Measurements from ENCODE around the gene OGA.
A peak's percentile ranks its signal among the peaks of the same experiment; 100 is the strongest.

The OGA gene

GRCh38 chr10:101774589-101775272, 43.5 kb downstream of the OGA start:
- Histone ChIP-seq H3K36me3 (ENCODE audit: control insufficient read depth in 2 of 2, insufficient read depth in 1 of 2, low read length in 2 of 2) (no peaks in the 10 kb centered on the region), H3K4me1 (ENCODE audit: control insufficient read depth, insufficient read depth, low read length) (peaks cover 5% of the 10 kb centered on the region), H3K9me3 (ENCODE audit: control insufficient read depth, insufficient read depth, low read depth, low read length) (no peaks in the 10 kb centered on the region), H3K27ac (ENCODE audit: extremely low read depth, low read depth, low read length) (no peak overlapping the region), H3K4me3 (ENCODE audit: low read depth, low read length) (no peak overlapping the region)
- CTCF ChIA-PET, result interaction anchor here (0.6 to 1.0 kb wide), 4 partner anchors 10 to 479 kb away, joined by 3 to 9 read pairs (median 4); no protein-coding TSS in a partner anchor
- POLR2A ChIA-PET, result interaction anchor here (0.6 kb wide), 1 partner anchor 1783 kb away, joined by 4 read pairs; no protein-coding TSS in a partner anchor
- peak; percentile 37; the same call in 1 of the 2 replicates for TF ChIP-seq SCRT1 (tag by site-specific recombination; IDR thresholded peaks at IDR 0.05; ENCODE audit: borderline replicate concordance)
- TF ChIP-seq ZNF114 (tag by site-specific recombination; IDR thresholded peaks at IDR 0.05), result no peak
- no peak for TF ChIP-seq ATF2 (tag by site-specific recombination; IDR thresholded peaks at IDR 0.05; ENCODE audit: low read depth)
- TF ChIP-seq ZNF660 (tag by site-specific recombination; IDR thresholded peaks at IDR 0.05), result no peak
- TF ChIP-seq EGR2 (tag by site-specific recombination; IDR thresholded peaks at IDR 0.05; ENCODE audit: low read depth), result no peak
- no peak for TF ChIP-seq REPIN1 (tag by site-specific recombination; IDR thresholded peaks at IDR 0.05; ENCODE audit: low read depth)
- no peak for TF ChIP-seq ZNF335 (tag by site-specific recombination; conservative IDR thresholded peaks at IDR 0.05)
- TF ChIP-seq ZNF169 (tag by site-specific recombination; IDR thresholded peaks at IDR 0.05), result no peak
- TF ChIP-seq ZSCAN23 (tag by site-specific recombination; IDR thresholded peaks at IDR 0.05), result no peak
- TF ChIP-seq ZNF600 (tag by site-specific recombination; IDR thresholded peaks at IDR 0.05), result peak; percentile 54; the same call in 1 of the 2 replicates
- no peak for TF ChIP-seq ZNF530 (tag by site-specific recombination; IDR thresholded peaks at IDR 0.05; ENCODE audit: low read depth)
- peak; percentile 66 for TF ChIP-seq SCRT2 (tag by site-specific recombination; IDR thresholded peaks at IDR 0.05)

GRCh38 chr10:101773923-101774588, 44.2 kb downstream of the OGA start:
- ChIA-PET POLR2A (interaction anchor here (0.6 to 0.7 kb wide), 2 partner anchors 44 to 1782 kb away, joined by 4 read pairs; partner anchors contain the start of gene OGA), CTCF (interaction anchor here (0.6 to 1.4 kb wide), 5 partner anchors 11 to 479 kb away, joined by 3 to 8 read pairs (median 4); no protein-coding TSS in a partner anchor)
- Histone ChIP-seq H3K36me3 (ENCODE audit: control insufficient read depth in 2 of 2, insufficient read depth in 1 of 2, low read length in 2 of 2) (no peaks in the 10 kb centered on the region), H3K4me3 (ENCODE audit: low read depth, low read length) (no peak overlapping the region), H3K9me3 (ENCODE audit: control insufficient read depth, insufficient read depth, low read depth, low read length) (no peaks in the 10 kb centered on the region), H3K4me1 (ENCODE audit: control insufficient read depth, insufficient read depth, low read length) (peaks cover 4% of the 10 kb centered on the region), H3K27ac (ENCODE audit: extremely low read depth, low read depth, low read length) (no peak overlapping the region)
- TF ChIP-seq ZNF341 (tag by site-specific recombination; IDR thresholded peaks at IDR 0.05; ENCODE audit: low read depth), result peak; percentile 21; the same call in 1 of the 2 replicates
- TF ChIP-seq GLIS1 (tag by site-specific recombination; IDR thresholded peaks at IDR 0.05), result peak; percentile 51
- TF ChIP-seq ZIC2 (tag by site-specific recombination; IDR thresholded peaks at IDR 0.05), result 0 out of 2 replicates have a peak, but pooled peaks have one; percentile 23
- TF ChIP-seq OSR2 (tag by site-specific recombination; IDR thresholded peaks at IDR 0.05), result peak; percentile 49
- no peak for TF ChIP-seq ZNF449 (tag by site-specific recombination; IDR thresholded peaks at IDR 0.05)
- peak; percentile 51 for TF ChIP-seq IKZF3 (tag by site-specific recombination; IDR thresholded peaks at IDR 0.05)
- TF ChIP-seq ZBTB10 (tag by site-specific recombination; IDR thresholded peaks at IDR 0.05), result no peak
- no peak for TF ChIP-seq PRDM2 (tag by site-specific recombination; IDR thresholded peaks at IDR 0.05; ENCODE audit: borderline replicate concordance)
